IMR-90 (cell line): ENCODE data around the gene RPL36. TPM values are rescaled to one million over a fixed set of nuclear protein-coding genes. Genes with fewer than 3 reads are reported as not detected.

Experiments
- ATAC-seq: fragments of 200-7000 bp; cut with Tn5 transposase; 2 replicates; pipeline ENCODE4 v1.9.1; 2020; ENCODE audit warnings: low read depth, mild to moderate bottlenecking, moderate library complexity
- BruUV-seq: library from RNA; stranded (reverse); fragments of 400-500 nt; replicated peaks from 2 replicates; lab custom pipeline; 2021; lab: Mats Ljungman, UMichigan
- CTCF ChIA-PET: fragments of 300-600 bp; formaldehyde crosslinking; extraction: SDS; loops from one replicate; lab custom pipeline; 2021; ENCODE audit warnings: antibody characterized with exemption; lab: Yijun Ruan, JAX
- POLR2A ChIA-PET: fragments of 300-600 bp; sonication (Branson Sonifier 250); formaldehyde crosslinking; loops from one replicate; lab custom pipeline; 2022; ENCODE audit warnings: antibody characterized with exemption; ENCODE audit not compliant: unreplicated experiment; lab: Charles Lee
- DNase-seq: peaks from one replicate; pipeline ENCODE4 v3.0.0; 2013
- H2AFZ ChIP-seq: replicated peaks from 2 replicates; pipeline ENCODE3; 2013; ENCODE audit warnings: low read length, mild to moderate bottlenecking; ENCODE audit not compliant: poor library complexity
- H2AK5ac ChIP-seq: 2 replicates; pipeline ENCODE4 v1.6.1; 2013; ENCODE audit warnings: low read depth, low read length, inconsistent platforms
- H2AK9ac ChIP-seq: replicated peaks from 2 replicates; pipeline ENCODE3; 2013; ENCODE audit warnings: mild to moderate bottlenecking, low read depth, low read length, moderate library complexity; ENCODE audit not compliant: poor library complexity
- H2BK120ac ChIP-seq: 2 replicates; pipeline ENCODE4 v1.6.1; 2013; ENCODE audit warnings: low read depth, low read length, inconsistent platforms
- H2BK15ac ChIP-seq: 3 replicates; pipeline ENCODE4 v1.6.1; 2013; ENCODE audit warnings: low read depth, low read length, inconsistent platforms
- H2BK20ac ChIP-seq: 2 replicates; pipeline ENCODE4 v1.6.1; 2013; ENCODE audit warnings: low read depth, mild to moderate bottlenecking, inconsistent platforms, low read length, moderate library complexity
- H2BK5ac ChIP-seq: 2 replicates; pipeline ENCODE4 v1.6.1; 2013; ENCODE audit warnings: mild to moderate bottlenecking, low read depth, low read length, inconsistent platforms; ENCODE audit not compliant: poor library complexity, severe bottlenecking
- H3K14ac ChIP-seq: replicated peaks from 2 replicates; pipeline ENCODE4 v1.6.1; 2013; ENCODE audit warnings: low read depth, low read length, inconsistent platforms
- H3K18ac ChIP-seq: 2 replicates; pipeline ENCODE4 v1.6.1; 2013; ENCODE audit warnings: low read depth, low read length, control low read depth
- H3K23ac ChIP-seq: 2 replicates; pipeline ENCODE4 v1.6.1; 2013; ENCODE audit warnings: low read depth, low read length, inconsistent platforms
- H3K27ac ChIP-seq: 2 replicates; pipeline ENCODE4 v1.5.1; 2013; ENCODE audit warnings: mild to moderate bottlenecking, control low read depth, low read length; ENCODE audit not compliant: insufficient read depth
- H3K27me3 ChIP-seq: 2 replicates; pipeline ENCODE4 v1.6.1; 2013; ENCODE audit warnings: low read length; ENCODE audit not compliant: control insufficient read depth, insufficient read depth
- H3K36me3 ChIP-seq: 2 replicates; pipeline ENCODE4 v1.6.1; 2013; ENCODE audit warnings: low read length, mixed read lengths; ENCODE audit not compliant: control insufficient read depth, insufficient read depth
- H3K4ac ChIP-seq: 2 replicates; pipeline ENCODE4 v1.6.1; 2013; ENCODE audit warnings: low read depth, low read length, inconsistent platforms
- H3K4me1 ChIP-seq: 2 replicates; pipeline ENCODE4 v1.6.1; 2013; ENCODE audit warnings: low read length, mixed read lengths; ENCODE audit not compliant: control insufficient read depth, insufficient read depth
- H3K4me2 ChIP-seq: 2 replicates; pipeline ENCODE4 v1.6.1; 2013; ENCODE audit warnings: low read depth, mild to moderate bottlenecking, control low read depth, low read length, moderate library complexity
- H3K4me3 ChIP-seq: 2 replicates; pipeline ENCODE4 v1.5.1; 2013; ENCODE audit warnings: low read depth, mild to moderate bottlenecking, control low read depth, low read length, moderate library complexity; ENCODE audit not compliant: insufficient read depth
- H3K56ac ChIP-seq: 2 replicates; pipeline ENCODE4 v1.6.1; 2013; ENCODE audit warnings: low read length, inconsistent platforms; ENCODE audit not compliant: insufficient read depth; ENCODE audit errors: extremely low read depth
- H3K79me1 ChIP-seq, 2 experiments: 2 replicates each; pipeline ENCODE4 v1.6.1; 2013; ENCODE audit warnings: low read length in 2 of 2, inconsistent platforms in 1 of 2, low read depth in 1 of 2
- H3K9ac ChIP-seq: 2 replicates; pipeline ENCODE4 v1.6.1; 2013; ENCODE audit warnings: low read depth, low read length, control low read depth
- H3K9me1 ChIP-seq: 2 replicates; pipeline ENCODE4 v1.6.1; 2013; ENCODE audit warnings: low read length, inconsistent platforms; ENCODE audit not compliant: insufficient read depth
- H3K9me3 ChIP-seq: 2 replicates; pipeline ENCODE4 v1.6.1; 2013; ENCODE audit warnings: low read length; ENCODE audit not compliant: control insufficient read depth, insufficient read depth
- H4K20me1 ChIP-seq: 2 replicates; pipeline ENCODE4 v1.6.1; 2013; ENCODE audit warnings: low read length, inconsistent platforms; ENCODE audit not compliant: insufficient read depth
- H4K5ac ChIP-seq: 2 replicates; pipeline ENCODE4 v1.6.1; 2013; ENCODE audit warnings: mild to moderate bottlenecking, low read depth, low read length, control low read depth
- H4K8ac ChIP-seq, 2 experiments: 2 replicates each; pipeline ENCODE4 v1.6.1; 2013; ENCODE audit warnings: low read depth in 2 of 2, low read length in 2 of 2, control low read depth in 1 of 2, inconsistent platforms in 1 of 2
- H4K91ac ChIP-seq: 2 replicates; pipeline ENCODE4 v1.6.1; 2013; ENCODE audit warnings: low read depth, low read length, inconsistent platforms; ENCODE audit not compliant: insufficient read depth
- CEBPB ChIP-seq: IDR thresholded peaks from 2 replicates; pipeline ENCODE4 v1.6.1; 2012; ENCODE audit warnings: low read depth, low read length, improper control_type of control experiment
- CHD1 ChIP-seq: IDR thresholded peaks from 2 replicates; pipeline ENCODE4 v1.6.1; 2012; ENCODE audit warnings: low read depth, low read length, improper control_type of control experiment
- MAFK ChIP-seq: IDR thresholded peaks from 2 replicates; pipeline ENCODE4 v1.6.1; 2012; ENCODE audit warnings: low read depth, low read length, improper control_type of control experiment
- MAZ ChIP-seq: IDR thresholded peaks from 2 replicates; pipeline ENCODE4 v1.6.1; 2012; ENCODE audit warnings: low read depth, mild to moderate bottlenecking, low read length, improper control_type of control experiment, moderate library complexity, borderline replicate concordance
- RCOR1 ChIP-seq: IDR thresholded peaks from 2 replicates; pipeline ENCODE4 v1.6.1; 2012; ENCODE audit warnings: mild to moderate bottlenecking, low read length, improper control_type of control experiment; ENCODE audit not compliant: insufficient replicate concordance
- RFX5 ChIP-seq: IDR thresholded peaks from 2 replicates; pipeline ENCODE4 v1.8.0; 2012; ENCODE audit warnings: low read depth, mild to moderate bottlenecking, low read length, moderate library complexity
- WGBS, 2 experiments: methylation state at CpG; one replicate each; pipeline versions ENCODE4 v1.1.5 to v1.1.7; 2013; ENCODE audit warnings: missing lambda C conversion rate in 2 of 2; ENCODE audit not compliant: insufficient read length in 1 of 2; ENCODE audit errors: extremely low coverage in 2 of 2; 5-methylcytosine and 5-hydroxymethylcytosine counted together
- dilution Hi-C: fragments of 300-500 bp; cut with HindIII; formaldehyde crosslinking; loops from one replicate; pipeline ENCODE4 v1.14.3; 2018; ENCODE audit warnings: low sequenced_read_pairs; ENCODE audit not compliant: unreplicated experiment
- in situ Hi-C: fragments of 300-500 bp; cut with MboI; formaldehyde crosslinking; loops from 3 replicates; pipeline ENCODE4 v1.14.3; 2019; ENCODE audit warnings: low sequenced_read_pairs, inconsistent platforms, mixed read lengths
- intact Hi-C: fragments of 100-400 bp; cut with micrococcal nuclease; formaldehyde crosslinking; loops from 2 replicates; pipeline ENCODE4 v1.10.0; 2022
- polyA plus RNA-seq, 3 experiments: library from polyadenylated mRNA; depleted of rRNA; stranded (reverse); fragments of >200 nt; gene quantifications; 2 replicates each; pipeline ENCODE4 v1.2.3, GENCODE V29; 2012; ENCODE audit warnings: low replicate concordance in 1 of 3
- total RNA-seq: library from RNA; depleted of rRNA; stranded (reverse); fragments of >200 nt; gene quantifications from 2 replicates; pipeline ENCODE4 v1.2.3, GENCODE V29; 2012
- TF ChIP-seq, protein P1 (sequence below): conservative IDR thresholded peaks from 2 replicates; pipeline ENCODE4 v1.5.1; 2012; ENCODE audit warnings: mild to moderate bottlenecking, low read depth, low read length, improper control_type of control experiment
- TF ChIP-seq, protein P2 (sequence below): fragments of 150-350 bp; IDR thresholded peaks from 2 replicates; pipeline ENCODE4 v1.6.1; 2016; ENCODE audit warnings: low read depth, mild to moderate bottlenecking, low read length, moderate library complexity, borderline replicate concordance

The RPL36 gene
- total and polyA plus RNA-seq, 2 of the 4 experiments (the other 2 are of a cell fraction): 232 to 757 TPM

- TF ChIP-seq, protein P1, sequence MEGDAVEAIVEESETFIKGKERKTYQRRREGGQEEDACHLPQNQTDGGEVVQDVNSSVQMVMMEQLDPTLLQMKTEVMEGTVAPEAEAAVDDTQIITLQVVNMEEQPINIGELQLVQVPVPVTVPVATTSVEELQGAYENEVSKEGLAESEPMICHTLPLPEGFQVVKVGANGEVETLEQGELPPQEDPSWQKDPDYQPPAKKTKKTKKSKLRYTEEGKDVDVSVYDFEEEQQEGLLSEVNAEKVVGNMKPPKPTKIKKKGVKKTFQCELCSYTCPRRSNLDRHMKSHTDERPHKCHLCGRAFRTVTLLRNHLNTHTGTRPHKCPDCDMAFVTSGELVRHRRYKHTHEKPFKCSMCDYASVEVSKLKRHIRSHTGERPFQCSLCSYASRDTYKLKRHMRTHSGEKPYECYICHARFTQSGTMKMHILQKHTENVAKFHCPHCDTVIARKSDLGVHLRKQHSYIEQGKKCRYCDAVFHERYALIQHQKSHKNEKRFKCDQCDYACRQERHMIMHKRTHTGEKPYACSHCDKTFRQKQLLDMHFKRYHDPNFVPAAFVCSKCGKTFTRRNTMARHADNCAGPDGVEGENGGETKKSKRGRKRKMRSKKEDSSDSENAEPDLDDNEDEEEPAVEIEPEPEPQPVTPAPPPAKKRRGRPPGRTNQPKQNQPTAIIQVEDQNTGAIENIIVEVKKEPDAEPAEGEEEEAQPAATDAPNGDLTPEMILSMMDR: peak; percentile 40
Measured at GRCh38 chr19:5665781-5666513, 24.1 kb upstream of the RPL36 start (continued).

DNA sequence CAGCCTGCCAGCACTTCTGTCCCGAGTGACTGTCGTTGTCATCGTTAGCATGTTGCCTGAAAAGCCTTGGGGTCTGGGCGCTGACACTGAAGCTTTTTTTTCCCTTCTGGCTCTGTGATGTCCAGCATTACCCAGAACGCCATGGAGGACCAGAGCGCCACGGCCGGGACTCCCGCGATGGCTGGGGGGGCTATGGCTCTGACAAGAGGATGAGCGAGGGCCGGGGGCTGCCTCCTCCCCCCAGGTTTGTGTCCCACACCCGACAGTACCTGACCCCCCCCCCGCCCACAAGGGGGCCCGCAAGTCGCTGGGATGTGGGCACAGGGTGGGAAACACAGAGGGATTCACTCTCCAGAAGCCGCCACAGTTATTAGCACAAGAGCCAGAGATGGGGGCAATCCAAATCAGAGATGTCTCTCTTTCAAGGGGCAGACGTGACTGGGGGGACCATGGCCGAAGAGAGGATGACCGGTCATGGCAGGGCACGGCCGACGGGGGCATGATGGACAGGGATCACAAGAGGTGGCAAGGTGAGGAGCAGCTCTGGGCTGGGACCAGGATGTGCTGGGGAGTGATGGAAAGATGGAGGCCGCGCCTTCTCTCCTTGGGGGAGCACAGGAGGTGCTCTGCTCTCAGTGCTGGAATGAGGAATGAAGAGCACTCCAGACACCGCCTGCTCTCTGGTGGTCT, 23.0 kb upstream of the RPL36 start:
- ATAC-seq: no peak
- peak overlapping the region; percentile 42 for H2AK9ac ChIP-seq
- 94% methylated on average over 11 of the region's 26 CpGs; no CpG with 5 or more reads in 1 of the 2 experiments for WGBS, 2 experiments
- no peak for DNase-seq
- no peak overlapping the region for H2BK5ac ChIP-seq
- H4K20me1 ChIP-seq: peaks cover 35% of the 10 kb centered on the region
- H2BK15ac ChIP-seq: no peak overlapping the region
- no peak overlapping the region for H3K18ac ChIP-seq
- in situ Hi-C loops: no loop called here
- H2AK5ac ChIP-seq: no peak overlapping the region
- no peak overlapping the region for H3K14ac ChIP-seq
- BruUV-seq: no TSS peak
- H2BK20ac ChIP-seq: no peak overlapping the region
- intact Hi-C loops: loop anchor here (5.0 kb wide), 1 partner anchor 45 kb away; the partner anchor contains the start of genes SAFB and SAFB2
- no peaks in the 10 kb centered on the region for H3K4me1 ChIP-seq
- no peak overlapping the region for H4K91ac ChIP-seq
- H2AFZ ChIP-seq: no peak overlapping the region
- dilution Hi-C loops: no loop called here
- ChIA-PET POLR2A (no interaction called here), CTCF (no interaction called here)
- H4K8ac ChIP-seq: no peak overlapping the region
- no peak overlapping the region for H3K56ac ChIP-seq
- H3K4me2 ChIP-seq: no peak overlapping the region
- no peak overlapping the region for H3K23ac ChIP-seq
- H3K9me3 ChIP-seq: no peaks in the 10 kb centered on the region
- H3K79me1 ChIP-seq: peaks cover 3 to 55% of the 10 kb centered on the region in 2 experiments; a peak in 3 of 4 replicates
- no peak overlapping the region for H3K4me3 ChIP-seq
- no peaks in the 10 kb centered on the region for H3K27me3 ChIP-seq
- peaks cover 6% of the 10 kb centered on the region; the same call in 1 of the 2 replicates for H3K9me1 ChIP-seq
- no peak overlapping the region for H3K4ac ChIP-seq
- H3K36me3 ChIP-seq: peaks cover 69% of the 10 kb centered on the region
- no peak overlapping the region for H3K9ac ChIP-seq
- H2BK120ac ChIP-seq: no peak overlapping the region
- no peak overlapping the region for H4K5ac ChIP-seq
- no peak overlapping the region for H3K27ac ChIP-seq
- TF ChIP-seq, protein P1: no peak
- TF ChIP-seq RFX5 (no peak), RCOR1 (no peak), CEBPB (no peak), CHD1 (no peak), MAFK (no peak), MAZ (no peak)
- TF ChIP-seq, protein P2, sequence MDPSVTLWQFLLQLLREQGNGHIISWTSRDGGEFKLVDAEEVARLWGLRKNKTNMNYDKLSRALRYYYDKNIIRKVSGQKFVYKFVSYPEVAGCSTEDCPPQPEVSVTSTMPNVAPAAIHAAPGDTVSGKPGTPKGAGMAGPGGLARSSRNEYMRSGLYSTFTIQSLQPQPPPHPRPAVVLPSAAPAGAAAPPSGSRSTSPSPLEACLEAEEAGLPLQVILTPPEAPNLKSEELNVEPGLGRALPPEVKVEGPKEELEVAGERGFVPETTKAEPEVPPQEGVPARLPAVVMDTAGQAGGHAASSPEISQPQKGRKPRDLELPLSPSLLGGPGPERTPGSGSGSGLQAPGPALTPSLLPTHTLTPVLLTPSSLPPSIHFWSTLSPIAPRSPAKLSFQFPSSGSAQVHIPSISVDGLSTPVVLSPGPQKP: no peak
